ENCODE data around the gene MKI67.

DNA sequence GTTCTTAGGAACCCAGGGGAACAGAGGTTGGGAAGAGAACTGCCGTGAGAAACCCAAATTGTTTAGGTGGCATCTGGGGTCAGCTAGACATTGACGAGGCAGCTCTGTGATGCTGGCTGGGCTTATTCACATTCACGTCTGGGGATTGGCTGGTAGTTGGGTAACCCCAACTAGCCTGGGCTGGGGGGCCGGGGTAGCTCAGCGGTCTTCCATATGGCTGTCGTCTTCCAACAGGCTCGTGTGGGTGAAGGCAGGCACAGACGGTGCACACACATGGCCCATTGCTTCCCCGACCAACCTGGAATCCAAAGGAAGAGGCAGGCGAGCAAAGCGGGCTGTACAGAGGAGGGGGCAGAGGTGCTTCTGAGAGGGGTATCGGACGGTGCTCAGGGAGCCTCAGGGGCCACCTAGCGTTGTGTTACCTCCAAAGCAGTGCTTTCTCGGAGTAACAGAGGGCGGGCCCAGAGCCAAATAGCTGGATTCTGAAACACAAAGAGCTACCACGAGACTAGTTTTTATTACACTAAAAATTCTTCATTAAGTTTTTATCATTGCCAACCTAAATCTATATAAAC is 34.5 kb downstream of the MKI67 start:
- TF ChIP-seq, protein P1, sequence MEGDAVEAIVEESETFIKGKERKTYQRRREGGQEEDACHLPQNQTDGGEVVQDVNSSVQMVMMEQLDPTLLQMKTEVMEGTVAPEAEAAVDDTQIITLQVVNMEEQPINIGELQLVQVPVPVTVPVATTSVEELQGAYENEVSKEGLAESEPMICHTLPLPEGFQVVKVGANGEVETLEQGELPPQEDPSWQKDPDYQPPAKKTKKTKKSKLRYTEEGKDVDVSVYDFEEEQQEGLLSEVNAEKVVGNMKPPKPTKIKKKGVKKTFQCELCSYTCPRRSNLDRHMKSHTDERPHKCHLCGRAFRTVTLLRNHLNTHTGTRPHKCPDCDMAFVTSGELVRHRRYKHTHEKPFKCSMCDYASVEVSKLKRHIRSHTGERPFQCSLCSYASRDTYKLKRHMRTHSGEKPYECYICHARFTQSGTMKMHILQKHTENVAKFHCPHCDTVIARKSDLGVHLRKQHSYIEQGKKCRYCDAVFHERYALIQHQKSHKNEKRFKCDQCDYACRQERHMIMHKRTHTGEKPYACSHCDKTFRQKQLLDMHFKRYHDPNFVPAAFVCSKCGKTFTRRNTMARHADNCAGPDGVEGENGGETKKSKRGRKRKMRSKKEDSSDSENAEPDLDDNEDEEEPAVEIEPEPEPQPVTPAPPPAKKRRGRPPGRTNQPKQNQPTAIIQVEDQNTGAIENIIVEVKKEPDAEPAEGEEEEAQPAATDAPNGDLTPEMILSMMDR (IDR thresholded peaks at IDR 0.05) = no peak
- TF ChIP-seq POLR2A (IDR thresholded peaks at IDR 0.05) = no peak

Measured in lower leg skin (tissue), 3 donors.